Chondrocyte (in vitro differentiated cells): ENCODE data around the gene RSRC1. TPM values are rescaled to one million over a fixed set of nuclear protein-coding genes. Genes with fewer than 3 reads are reported as not detected.

Experiments used
- DNase-seq: peaks from one replicate; pipeline ENCODE4 v3.0.0; 2021; ENCODE audit warnings: mixed read lengths, low spot score
- H3K27ac Mint-ChIP-seq: one replicate; pipeline ENCODE4 v1.8.0; 2021; ENCODE audit warnings: mild to moderate bottlenecking, moderate library complexity, mixed read lengths; ENCODE audit not compliant: unreplicated experiment
- H3K27me3 Mint-ChIP-seq: 2 replicates; pipeline ENCODE4 v1.8.0; 2021; ENCODE audit warnings: low read depth, mixed read lengths
- H3K36me3 Mint-ChIP-seq: 2 replicates; pipeline ENCODE4 v1.8.0; 2021; ENCODE audit warnings: low read depth, mixed read lengths
- H3K4me1 Mint-ChIP-seq: 2 replicates; pipeline ENCODE4 v1.8.0; 2021; ENCODE audit warnings: low read depth, mild to moderate bottlenecking, mixed read lengths
- H3K4me3 Mint-ChIP-seq: one replicate; pipeline ENCODE4 v1.8.0; 2021; ENCODE audit warnings: mild to moderate bottlenecking, moderate library complexity, mixed read lengths; ENCODE audit not compliant: unreplicated experiment
- H3K9me3 Mint-ChIP-seq: 2 replicates; pipeline ENCODE4 v1.8.0; 2021; ENCODE audit warnings: low read depth, mixed read lengths
- total RNA-seq: library from RNA; stranded (reverse); gene quantifications from 3 replicates; pipeline ENCODE4 v1.2.1, GENCODE V29; 2021
- TF ChIP-seq, protein P1 (sequence below): fragments of 200-600 bp; sonication (generic); IDR thresholded peaks from 2 replicates; pipeline ENCODE4 v1.5.0; 2021; ENCODE audit warnings: antibody characterized with exemption, mild to moderate bottlenecking, moderate library complexity

The RSRC1 gene
- total RNA-seq, 1 donor from 2014 or later = 23.5 TPM

GRCh38 chr3:158159714-158160113, 49.8 kb downstream of the RSRC1 start:
- Mint-ChIP-seq H3K4me3 (no peak overlapping the region), H3K36me3 (peaks cover 10% of the 10 kb centered on the region), H3K9me3 (peaks cover 9% of the 10 kb centered on the region), H3K27me3 (no peaks in the 10 kb centered on the region), H3K27ac (no peak overlapping the region), H3K4me1 (peaks cover 6% of the 10 kb centered on the region)
- no peak for DNase-seq
- TF ChIP-seq, protein P1, sequence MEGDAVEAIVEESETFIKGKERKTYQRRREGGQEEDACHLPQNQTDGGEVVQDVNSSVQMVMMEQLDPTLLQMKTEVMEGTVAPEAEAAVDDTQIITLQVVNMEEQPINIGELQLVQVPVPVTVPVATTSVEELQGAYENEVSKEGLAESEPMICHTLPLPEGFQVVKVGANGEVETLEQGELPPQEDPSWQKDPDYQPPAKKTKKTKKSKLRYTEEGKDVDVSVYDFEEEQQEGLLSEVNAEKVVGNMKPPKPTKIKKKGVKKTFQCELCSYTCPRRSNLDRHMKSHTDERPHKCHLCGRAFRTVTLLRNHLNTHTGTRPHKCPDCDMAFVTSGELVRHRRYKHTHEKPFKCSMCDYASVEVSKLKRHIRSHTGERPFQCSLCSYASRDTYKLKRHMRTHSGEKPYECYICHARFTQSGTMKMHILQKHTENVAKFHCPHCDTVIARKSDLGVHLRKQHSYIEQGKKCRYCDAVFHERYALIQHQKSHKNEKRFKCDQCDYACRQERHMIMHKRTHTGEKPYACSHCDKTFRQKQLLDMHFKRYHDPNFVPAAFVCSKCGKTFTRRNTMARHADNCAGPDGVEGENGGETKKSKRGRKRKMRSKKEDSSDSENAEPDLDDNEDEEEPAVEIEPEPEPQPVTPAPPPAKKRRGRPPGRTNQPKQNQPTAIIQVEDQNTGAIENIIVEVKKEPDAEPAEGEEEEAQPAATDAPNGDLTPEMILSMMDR = no peak

DNA sequence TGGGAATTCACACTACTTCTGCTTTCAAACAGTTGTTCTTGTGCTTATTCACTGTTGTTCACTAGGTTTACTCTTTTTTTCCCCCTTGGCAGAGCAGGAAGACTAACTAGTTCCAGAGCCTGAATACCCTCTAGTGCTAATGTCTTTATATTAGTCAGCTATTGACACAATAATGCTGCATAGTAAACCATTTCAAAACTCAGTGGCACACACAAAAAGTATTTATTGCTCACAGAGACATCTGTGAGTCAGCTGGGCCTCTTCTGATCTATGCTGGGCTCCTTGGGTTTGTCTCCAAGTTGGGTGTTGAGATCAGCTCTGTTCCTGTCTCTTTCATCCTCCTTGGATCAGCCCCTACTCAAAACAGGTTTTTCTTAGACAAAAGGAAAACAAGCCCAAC, 51.1 kb downstream of the RSRC1 start:
- H3K27ac Mint-ChIP-seq = no peak overlapping the region

GRCh38 chr3:158165141-158165655, 55.3 kb downstream of the RSRC1 start:
- Mint-ChIP-seq H3K27ac (no peak overlapping the region), H3K4me1 (peaks cover 37% of the 10 kb centered on the region), H3K9me3 (no peaks in the 10 kb centered on the region), H3K27me3 (no peaks in the 10 kb centered on the region), H3K4me3 (no peak overlapping the region), H3K36me3 (peaks cover 1% of the 10 kb centered on the region)
- TF ChIP-seq, protein P1 = no peak
- DNase-seq = no peak

More for the DNA sequence above, 51.1 kb downstream of the RSRC1 start:
- TF ChIP-seq, protein P1 = no peak
- Mint-ChIP-seq H3K36me3 (peaks cover 6% of the 10 kb centered on the region), H3K4me1 (peaks cover 10% of the 10 kb centered on the region), H3K9me3 (peaks cover 2% of the 10 kb centered on the region), H3K4me3 (no peak overlapping the region), H3K27me3 (no peaks in the 10 kb centered on the region)
- no peak for DNase-seq

DNA sequence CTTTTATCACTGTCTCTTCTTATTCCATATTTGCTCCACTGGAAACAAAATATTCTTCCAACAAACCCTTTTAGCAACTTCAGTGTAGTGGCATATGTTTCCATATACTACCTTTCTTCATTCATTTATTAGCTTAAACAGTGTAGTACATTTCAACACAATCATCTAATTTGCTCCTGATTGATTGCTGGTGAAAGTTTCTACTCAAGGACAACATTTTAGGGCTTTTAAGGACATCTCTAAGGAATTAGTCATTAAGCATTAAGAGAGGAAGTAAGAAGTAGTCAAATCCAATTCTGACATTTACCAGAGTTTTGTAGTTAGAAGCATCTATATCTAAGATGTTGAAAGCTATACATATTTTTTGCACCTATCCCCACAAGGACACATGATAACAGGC, 55.8 kb downstream of the RSRC1 start:
- Mint-ChIP-seq H3K4me1 (peaks cover 36% of the 10 kb centered on the region), H3K27me3 (no peaks in the 10 kb centered on the region), H3K4me3 (no peak overlapping the region), H3K27ac (no peak overlapping the region), H3K36me3 (peaks cover 1% of the 10 kb centered on the region), H3K9me3 (no peaks in the 10 kb centered on the region)
- TF ChIP-seq, protein P1 = no peak
- no peak for DNase-seq

GRCh38 chr3:158166223-158166622, 56.3 kb downstream of the RSRC1 start:
- DNase-seq = no peak
- peaks cover 1% of the 10 kb centered on the region for H3K36me3 Mint-ChIP-seq
- TF ChIP-seq, protein P1 = no peak
- H3K4me1 Mint-ChIP-seq = peaks cover 31% of the 10 kb centered on the region
- no peak overlapping the region for H3K27ac Mint-ChIP-seq
- no peak overlapping the region for H3K4me3 Mint-ChIP-seq
- H3K27me3 Mint-ChIP-seq = no peaks in the 10 kb centered on the region
- no peaks in the 10 kb centered on the region for H3K9me3 Mint-ChIP-seq
